Activated CD4-positive, alpha-beta T cell treated with anti-CD3 and anti-CD28 coated beads, Interleukin-2, amount 10 ng/mL, durations not matched to agents 7 days and 5 days (primary cell): ENCODE results near the gene TGM2. TPM values are rescaled to one million over a fixed set of nuclear protein-coding genes. Genes with fewer than 3 reads are reported as not detected.

ENCODE experiments used
- CTCF ChIA-PET: fragments of 350-600 bp; sonication (Branson Sonifier 250); formaldehyde crosslinking; loops from one replicate; lab custom pipeline; 2021; ENCODE audit warnings: antibody characterized with exemption; lab: Charles Lee
- POLR2A ChIA-PET: fragments of 350-600 bp; sonication (Branson Sonifier 250); formaldehyde crosslinking; loops from one replicate; lab custom pipeline; 2021; ENCODE audit warnings: antibody characterized with exemption; lab: Charles Lee
- DNase-seq: peaks from one replicate; pipeline ENCODE4 v3.0.0-alpha.2; 2020
- H3K27ac Mint-ChIP-seq: one replicate; pipeline ENCODE4 v1.8.0; 2021; ENCODE audit warnings: mild to moderate bottlenecking, moderate library complexity, mixed read lengths
- H3K27me3 Mint-ChIP-seq: one replicate; pipeline ENCODE4 v1.8.0; 2021; ENCODE audit warnings: mixed read lengths
- H3K36me3 Mint-ChIP-seq: one replicate; pipeline ENCODE4 v1.8.0; 2021; ENCODE audit warnings: low read depth, mixed read lengths
- H3K4me1 Mint-ChIP-seq: one replicate; pipeline ENCODE4 v1.8.0; 2021; ENCODE audit warnings: mixed read lengths
- H3K4me3 Mint-ChIP-seq: one replicate; pipeline ENCODE4 v1.8.0; 2021; ENCODE audit warnings: mild to moderate bottlenecking, moderate library complexity, mixed read lengths
- H3K9me3 Mint-ChIP-seq: one replicate; pipeline ENCODE4 v1.8.0; 2021; ENCODE audit warnings: mixed read lengths
- total RNA-seq, 2 experiments: library from RNA; stranded (reverse); gene quantifications; one replicate each; pipeline ENCODE4 v1.2.3, GENCODE V29; 2021

The TGM2 gene
- total RNA-seq, 2 experiments from 2014 or later: 0.07 to 0.21 TPM

- POLR2A ChIA-PET: no interaction called here
- peaks cover 24% of the 10 kb centered on the region for H3K4me1 Mint-ChIP-seq
- H3K9me3 Mint-ChIP-seq: no peaks in the 10 kb centered on the region
- CTCF ChIA-PET: interaction anchor here (1.3 kb wide), 1 partner anchor 50 kb away, joined by 3 read pairs; no protein-coding TSS in a partner anchor
- H3K27ac Mint-ChIP-seq: no peak overlapping the region
- H3K4me3 Mint-ChIP-seq: no peak overlapping the region
- peaks cover 12% of the 10 kb centered on the region for H3K27me3 Mint-ChIP-seq
- no peak for DNase-seq
- no peaks in the 10 kb centered on the region for H3K36me3 Mint-ChIP-seq
Observed at GRCh38 chr20:38169636-38170193, 4.6 kb upstream of the TGM2 start.

GRCh38 chr20:38168791-38169589, 3.9 kb upstream of the TGM2 start:
- ChIA-PET POLR2A (no interaction called here), CTCF (interaction anchor here (1.3 kb wide), 1 partner anchor 51 kb away, joined by 3 read pairs; no protein-coding TSS in a partner anchor)
- peaks cover 12% of the 10 kb centered on the region for H3K27me3 Mint-ChIP-seq
- peaks cover 24% of the 10 kb centered on the region for H3K4me1 Mint-ChIP-seq
- no peaks in the 10 kb centered on the region for H3K9me3 Mint-ChIP-seq
- peak overlapping the region; percentile 70 for H3K27ac Mint-ChIP-seq
- DNase-seq: no peak
- H3K4me3 Mint-ChIP-seq: no peak overlapping the region
- no peaks in the 10 kb centered on the region for H3K36me3 Mint-ChIP-seq

GRCh38 chr20:38167851-38168760, 3.0 kb upstream of the TGM2 start:
- no peaks in the 10 kb centered on the region for H3K9me3 Mint-ChIP-seq
- peak overlapping the region; percentile 70 for H3K27ac Mint-ChIP-seq
- POLR2A ChIA-PET: no interaction called here
- no peak overlapping the region for H3K4me3 Mint-ChIP-seq
- H3K27me3 Mint-ChIP-seq: peaks cover 13% of the 10 kb centered on the region
- H3K4me1 Mint-ChIP-seq: peaks cover 24% of the 10 kb centered on the region
- no peak for DNase-seq
- CTCF ChIA-PET: interaction anchor here (0.5 to 1.1 kb wide), 3 partner anchors 91 to 921 kb away, joined by 3 to 7 read pairs (median 4); no protein-coding TSS in a partner anchor
- H3K36me3 Mint-ChIP-seq: no peaks in the 10 kb centered on the region

- Mint-ChIP-seq H3K4me3 (no peak overlapping the region), H3K27me3 (peaks cover 18% of the 10 kb centered on the region), H3K27ac (no peak overlapping the region), H3K36me3 (no peaks in the 10 kb centered on the region), H3K4me1 (peaks cover 24% of the 10 kb centered on the region), H3K9me3 (no peaks in the 10 kb centered on the region)
- DNase-seq: no peak
- CTCF ChIA-PET: interaction anchor here (0.5 to 1.7 kb wide), 5 partner anchors 9 to 920 kb away, joined by 3 to 7 read pairs (median 3); no protein-coding TSS in a partner anchor
- POLR2A ChIA-PET: no interaction called here
Observed at GRCh38 chr20:38167328-38167850, 2.3 kb upstream of the TGM2 start.

- Mint-ChIP-seq H3K4me3 (no peak overlapping the region), H3K36me3 (no peaks in the 10 kb centered on the region), H3K4me1 (peaks cover 24% of the 10 kb centered on the region), H3K9me3 (no peaks in the 10 kb centered on the region), H3K27ac (no peak overlapping the region), H3K27me3 (peaks cover 20% of the 10 kb centered on the region)
- ChIA-PET CTCF (interaction anchor here (0.6 to 1.7 kb wide), 3 partner anchors 9 to 54 kb away, joined by 3 to 4 read pairs (median 3); no protein-coding TSS in a partner anchor), POLR2A (no interaction called here)
- no peak for DNase-seq
Observed at GRCh38 chr20:38166703-38167233, 1.7 kb upstream of the TGM2 start.

GRCh38 chr20:38165966-38166702, 1.1 kb upstream of the TGM2 start:
- Mint-ChIP-seq H3K27me3 (peaks cover 18% of the 10 kb centered on the region), H3K9me3 (no peaks in the 10 kb centered on the region), H3K27ac (no peak overlapping the region), H3K36me3 (no peaks in the 10 kb centered on the region), H3K4me1 (peaks cover 24% of the 10 kb centered on the region), H3K4me3 (no peak overlapping the region)
- POLR2A ChIA-PET: no interaction called here
- no peak for DNase-seq
- CTCF ChIA-PET: interaction anchor here (1.3 to 1.7 kb wide), 2 partner anchors 10 to 12 kb away, joined by 3 to 4 read pairs; no protein-coding TSS in a partner anchor

- H3K4me3 Mint-ChIP-seq: no peak overlapping the region
- H3K4me1 Mint-ChIP-seq: peaks cover 23% of the 10 kb centered on the region
- CTCF ChIA-PET: interaction anchor here (0.6 to 1.3 kb wide), 3 partner anchors 56 to 167 kb away, joined by 3 read pairs; no protein-coding TSS in a partner anchor
- peaks cover 18% of the 10 kb centered on the region for H3K27me3 Mint-ChIP-seq
- no peak overlapping the region for H3K27ac Mint-ChIP-seq
- H3K9me3 Mint-ChIP-seq: no peaks in the 10 kb centered on the region
- POLR2A ChIA-PET: no interaction called here
- H3K36me3 Mint-ChIP-seq: no peaks in the 10 kb centered on the region
- DNase-seq: no peak
Observed at GRCh38 chr20:38164624-38165088, 414 bp downstream of the TGM2 start.

GRCh38 chr20:38164069-38164468, 1.0 kb downstream of the TGM2 start:
- CTCF ChIA-PET: interaction anchor here (0.6 to 1.3 kb wide), 4 partner anchors 57 to 352 kb away, joined by 3 read pairs; no protein-coding TSS in a partner anchor

GRCh38 chr20:38162878-38163875, 1.9 kb downstream of the TGM2 start:
- Mint-ChIP-seq H3K27ac (no peak overlapping the region), H3K36me3 (no peaks in the 10 kb centered on the region), H3K4me3 (no peak overlapping the region), H3K4me1 (peaks cover 12% of the 10 kb centered on the region), H3K27me3 (peaks cover 18% of the 10 kb centered on the region), H3K9me3 (no peaks in the 10 kb centered on the region)
- ChIA-PET POLR2A (no interaction called here), CTCF (interaction anchor here (1.3 kb wide), 1 partner anchor 106 kb away, joined by 3 read pairs; no protein-coding TSS in a partner anchor)
- no peak for DNase-seq

More at GRCh38 chr20:38164069-38164468, 1.0 kb downstream of the TGM2 start:
- Mint-ChIP-seq H3K9me3 (no peaks in the 10 kb centered on the region), H3K27ac (no peak overlapping the region), H3K27me3 (peaks cover 18% of the 10 kb centered on the region), H3K4me1 (peaks cover 21% of the 10 kb centered on the region), H3K4me3 (no peak overlapping the region), H3K36me3 (no peaks in the 10 kb centered on the region)
- DNase-seq: no peak
- POLR2A ChIA-PET: no interaction called here

- peaks cover 7% of the 10 kb centered on the region for H3K4me1 Mint-ChIP-seq
- no peak overlapping the region for H3K4me3 Mint-ChIP-seq
- ChIA-PET CTCF (no interaction called here), POLR2A (no interaction called here)
- no peak for DNase-seq
- peaks cover 18% of the 10 kb centered on the region for H3K27me3 Mint-ChIP-seq
- no peaks in the 10 kb centered on the region for H3K9me3 Mint-ChIP-seq
- H3K36me3 Mint-ChIP-seq: no peaks in the 10 kb centered on the region
- no peak overlapping the region for H3K27ac Mint-ChIP-seq
Observed at GRCh38 chr20:38162149-38162548, 2.9 kb downstream of the TGM2 start.
